ENCODE results near the gene SCPEP1. TPM values are rescaled to one million over a fixed set of nuclear protein-coding genes. Genes with fewer than 3 reads are reported as not detected.

The SCPEP1 gene
- total and polyA plus RNA-seq, 2 of the 13 experiments (the other 11 are each of a cell fraction or from before 2014, with no cell fraction given) = 24.3 to 27.3 TPM

DNA sequence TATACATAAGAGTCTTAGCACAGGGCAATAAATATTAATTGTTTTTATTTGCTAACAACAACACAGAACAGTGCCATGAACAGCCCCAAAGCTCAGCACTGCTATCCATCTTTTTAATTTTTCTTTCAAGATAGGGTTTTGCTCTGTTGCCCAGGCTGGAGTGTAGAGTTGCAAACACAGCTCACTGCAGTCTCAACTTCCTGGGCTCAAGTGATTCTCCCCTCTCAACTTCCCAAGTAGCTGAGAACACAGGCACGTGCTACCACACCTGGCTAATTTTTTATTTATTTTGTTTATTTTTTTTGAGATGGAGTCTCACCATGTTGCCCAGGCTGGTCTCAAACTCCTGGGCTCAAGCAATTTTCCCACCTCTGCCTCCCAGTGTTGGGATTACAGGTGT lies 59.5 kb downstream of the SCPEP1 start (continued):
- TF ChIP-seq, protein P1, sequence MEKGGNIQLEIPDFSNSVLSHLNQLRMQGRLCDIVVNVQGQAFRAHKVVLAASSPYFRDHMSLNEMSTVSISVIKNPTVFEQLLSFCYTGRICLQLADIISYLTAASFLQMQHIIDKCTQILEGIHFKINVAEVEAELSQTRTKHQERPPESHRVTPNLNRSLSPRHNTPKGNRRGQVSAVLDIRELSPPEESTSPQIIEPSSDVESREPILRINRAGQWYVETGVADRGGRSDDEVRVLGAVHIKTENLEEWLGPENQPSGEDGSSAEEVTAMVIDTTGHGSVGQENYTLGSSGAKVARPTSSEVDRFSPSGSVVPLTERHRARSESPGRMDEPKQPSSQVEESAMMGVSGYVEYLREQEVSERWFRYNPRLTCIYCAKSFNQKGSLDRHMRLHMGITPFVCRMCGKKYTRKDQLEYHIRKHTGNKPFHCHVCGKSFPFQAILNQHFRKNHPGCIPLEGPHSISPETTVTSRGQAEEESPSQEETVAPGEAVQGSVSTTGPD (CRISPR knock-in tag; IDR thresholded peaks at IDR 0.05) = no peak
- no peak for TF ChIP-seq ETV5 (CRISPR knock-in tag; IDR thresholded peaks at IDR 0.05; ENCODE audit: borderline replicate concordance)

DNA sequence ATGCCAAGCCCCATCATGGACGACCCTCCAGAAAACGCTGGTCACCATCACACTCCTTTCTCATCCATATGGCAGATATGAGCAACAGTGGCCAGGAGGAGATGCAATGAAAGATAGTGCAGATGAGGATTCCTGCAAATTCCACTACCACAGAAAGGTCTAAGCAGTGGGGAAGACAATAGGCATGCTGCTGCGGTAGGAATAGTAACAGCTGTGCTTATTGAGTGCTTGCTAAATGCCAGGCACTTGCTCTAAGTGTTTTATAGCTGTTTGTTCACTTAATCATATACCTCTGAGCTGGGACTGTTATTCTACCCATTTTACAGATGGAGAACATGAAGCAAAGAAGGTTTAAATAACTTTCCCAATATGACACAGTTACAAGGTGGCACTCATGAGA lies 60.6 kb downstream of the SCPEP1 start:
- CTCF ChIA-PET (ENCODE audit: low intra/inter-chr PET ratio, low total read pairs) = no interaction called here
- H2AFZ ChIP-seq (ENCODE audit: low read length) = no peak overlapping the region
- no peak for TF ChIP-seq SMAD9 (CRISPR knock-in tag; IDR thresholded peaks at IDR 0.05)
- no peak for TF ChIP-seq JDP2 (CRISPR knock-in tag; IDR thresholded peaks at IDR 0.05; ENCODE audit: borderline replicate concordance)
- no peak for TF ChIP-seq ARNT (IDR thresholded peaks at IDR 0.05)
- TF ChIP-seq, protein P2, sequence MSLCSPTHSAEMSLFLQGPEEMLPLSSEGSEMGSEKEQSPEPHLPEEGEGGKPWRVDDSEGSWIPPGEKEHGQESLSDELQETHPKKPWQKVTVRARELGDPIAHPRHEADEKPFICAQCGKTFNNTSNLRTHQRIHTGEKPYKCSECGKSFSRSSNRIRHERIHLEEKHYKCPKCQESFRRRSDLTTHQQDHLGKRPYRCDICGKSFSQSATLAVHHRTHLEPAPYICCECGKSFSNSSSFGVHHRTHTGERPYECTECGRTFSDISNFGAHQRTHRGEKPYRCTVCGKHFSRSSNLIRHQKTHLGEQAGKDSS (CRISPR knock-in tag; IDR thresholded peaks at IDR 0.05; ENCODE audit: borderline replicate concordance, low read depth) = no peak
- TF ChIP-seq, protein P3, sequence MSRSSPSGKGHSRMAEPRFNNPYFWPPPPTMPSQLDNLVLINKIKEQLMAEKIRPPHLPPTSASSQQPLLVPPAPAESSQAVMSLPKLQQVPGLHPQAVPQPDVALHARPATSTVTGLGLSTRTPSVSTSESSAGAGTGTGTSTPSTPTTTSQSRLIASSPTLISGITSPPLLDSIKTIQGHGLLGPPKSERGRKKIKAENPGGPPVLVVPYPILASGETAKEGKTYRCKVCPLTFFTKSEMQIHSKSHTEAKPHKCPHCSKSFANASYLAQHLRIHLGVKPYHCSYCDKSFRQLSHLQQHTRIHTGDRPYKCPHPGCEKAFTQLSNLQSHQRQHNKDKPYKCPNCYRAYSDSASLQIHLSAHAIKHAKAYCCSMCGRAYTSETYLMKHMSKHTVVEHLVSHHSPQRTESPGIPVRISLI (CRISPR knock-in tag; IDR thresholded peaks at IDR 0.05; ENCODE audit: borderline replicate concordance) = no peak
- no peak for TF ChIP-seq MAFF (IDR thresholded peaks at IDR 0.05; ENCODE audit: low read depth, low read length)
- TF ChIP-seq CCDC6 (CRISPR knock-in tag; IDR thresholded peaks at IDR 0.05) = no peak
- TF ChIP-seq, protein P4, sequence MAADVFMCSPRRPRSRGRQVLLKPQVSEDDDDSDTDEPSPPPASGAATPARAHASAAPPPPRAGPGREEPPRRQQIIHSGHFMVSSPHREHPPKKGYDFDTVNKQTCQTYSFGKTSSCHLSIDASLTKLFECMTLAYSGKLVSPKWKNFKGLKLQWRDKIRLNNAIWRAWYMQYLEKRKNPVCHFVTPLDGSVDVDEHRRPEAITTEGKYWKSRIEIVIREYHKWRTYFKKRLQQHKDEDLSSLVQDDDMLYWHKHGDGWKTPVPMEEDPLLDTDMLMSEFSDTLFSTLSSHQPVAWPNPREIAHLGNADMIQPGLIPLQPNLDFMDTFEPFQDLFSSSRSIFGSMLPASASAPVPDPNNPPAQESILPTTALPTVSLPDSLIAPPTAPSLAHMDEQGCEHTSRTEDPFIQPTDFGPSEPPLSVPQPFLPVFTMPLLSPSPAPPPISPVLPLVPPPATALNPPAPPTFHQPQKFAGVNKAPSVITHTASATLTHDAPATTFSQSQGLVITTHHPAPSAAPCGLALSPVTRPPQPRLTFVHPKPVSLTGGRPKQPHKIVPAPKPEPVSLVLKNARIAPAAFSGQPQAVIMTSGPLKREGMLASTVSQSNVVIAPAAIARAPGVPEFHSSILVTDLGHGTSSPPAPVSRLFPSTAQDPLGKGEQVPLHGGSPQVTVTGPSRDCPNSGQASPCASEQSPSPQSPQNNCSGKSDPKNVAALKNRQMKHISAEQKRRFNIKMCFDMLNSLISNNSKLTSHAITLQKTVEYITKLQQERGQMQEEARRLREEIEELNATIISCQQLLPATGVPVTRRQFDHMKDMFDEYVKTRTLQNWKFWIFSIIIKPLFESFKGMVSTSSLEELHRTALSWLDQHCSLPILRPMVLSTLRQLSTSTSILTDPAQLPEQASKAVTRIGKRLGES (CRISPR knock-in tag; IDR thresholded peaks at IDR 0.05; ENCODE audit: borderline replicate concordance) = no peak
- TF ChIP-seq ETV5 (CRISPR knock-in tag; IDR thresholded peaks at IDR 0.05; ENCODE audit: borderline replicate concordance) = no peak
- TF ChIP-seq, protein P5, sequence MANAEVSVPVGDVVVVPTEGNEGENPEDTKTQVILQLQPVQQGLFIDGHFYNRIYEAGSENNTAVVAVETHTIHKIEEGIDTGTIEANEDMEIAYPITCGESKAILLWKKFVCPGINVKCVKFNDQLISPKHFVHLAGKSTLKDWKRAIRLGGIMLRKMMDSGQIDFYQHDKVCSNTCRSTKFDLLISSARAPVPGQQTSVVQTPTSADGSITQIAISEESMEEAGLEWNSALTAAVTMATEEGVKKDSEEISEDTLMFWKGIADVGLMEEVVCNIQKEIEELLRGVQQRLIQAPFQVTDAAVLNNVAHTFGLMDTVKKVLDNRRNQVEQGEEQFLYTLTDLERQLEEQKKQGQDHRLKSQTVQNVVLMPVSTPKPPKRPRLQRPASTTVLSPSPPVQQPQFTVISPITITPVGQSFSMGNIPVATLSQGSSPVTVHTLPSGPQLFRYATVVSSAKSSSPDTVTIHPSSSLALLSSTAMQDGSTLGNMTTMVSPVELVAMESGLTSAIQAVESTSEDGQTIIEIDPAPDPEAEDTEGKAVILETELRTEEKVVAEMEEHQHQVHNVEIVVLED (CRISPR knock-in tag; IDR thresholded peaks at IDR 0.05; ENCODE audit: borderline replicate concordance) = no peak
- no peak for TF ChIP-seq ZSCAN21 (CRISPR knock-in tag; IDR thresholded peaks at IDR 0.05; ENCODE audit: borderline replicate concordance)
- no peak for TF ChIP-seq CBX5 (CRISPR knock-in tag; IDR thresholded peaks at IDR 0.05; ENCODE audit: borderline replicate concordance)
- no peak for TF ChIP-seq RXRA (CRISPR knock-in tag; IDR thresholded peaks at IDR 0.05)
- TF ChIP-seq ZNF720 (CRISPR knock-in tag; IDR thresholded peaks at IDR 0.05) = no peak
- TF ChIP-seq TOE1 (CRISPR knock-in tag; IDR thresholded peaks at IDR 0.05) = no peak

More for the DNA sequence above, 60.6 kb downstream of the SCPEP1 start:
- in situ Hi-C loops (cut with HindIII; ENCODE audit: extremely low pct_ligation_motif_present, low pct_unique_long_range_greater_than_20kb) (no loop called here), intact Hi-C loops (cut with micrococcal nuclease; ENCODE audit: unreplicated experiment) (no loop called here)
- ATAC-seq = no peak
- Histone ChIP-seq H3K36me3 (replicated peaks in 1 of 2; ENCODE audit: control insufficient read depth in 1 of 2, insufficient read depth in 2 of 2, low read length in 2 of 2) (no peaks in the 10 kb centered on the region), H3K9me3 (ENCODE audit: low read length) (no peaks in the 10 kb centered on the region), H3K4me1 (ENCODE audit: insufficient read depth, low read length) (peaks cover 18% of the 10 kb centered on the region), H4K20me1 (ENCODE audit: insufficient read depth, low read length) (no peaks in the 10 kb centered on the region), H3K27ac (ENCODE audit: extremely low read length, insufficient read depth, low read length) (no peak overlapping the region), H3K79me2 (ENCODE audit: insufficient read depth, low read length) (no peaks in the 10 kb centered on the region), H3K4me3 (replicated peaks in 1 of 3; ENCODE audit: insufficient read depth in 1 of 3, low read depth in 2 of 3, low read length in 3 of 3) (no peak overlapping the region), H3K4me2 (ENCODE audit: low read depth, low read length) (no peak overlapping the region), H3K27me3 (ENCODE audit: control insufficient read depth in 1 of 2, insufficient read depth in 2 of 2, low read length in 2 of 2) (no peaks in the 10 kb centered on the region; a peak in 1 of 5 replicates), H3K9ac (ENCODE audit: insufficient read depth, low read depth, low read length) (no peak overlapping the region)
- FAIRE-seq = no peak
- DNase-seq (ENCODE audit: low spot score) = no peak
- POLR2A ChIA-PET = no interaction called here
- BruUV-seq (replicated peaks) = no TSS peak
- WGBS (ENCODE audit: low lambda C conversion rate) = 40% methylated on average over 3 of the region's 3 CpGs
